Kasumi-1 (cell line): ENCODE measurements around the gene FAF2.
"Not testable (repeated sequence)": the region's sequence is repeated elsewhere in the genome, so short reads cannot be mapped to it uniquely, and the experiment has no call there.

Experiments used
- DNase-seq, 2 experiments: peaks; one replicate each; lab custom pipeline; 2025; lab: John Stamatoyannopoulos, UW

Gene FAF2

GRCh38 chr5:176416965-176417364, 31.2 kb upstream of the FAF2 start:
- DNase-seq = no peak

- no peak for DNase-seq
Measured at GRCh38 chr5:176418251-176418650, 29.9 kb upstream of the FAF2 start.

GRCh38 chr5:176420086-176420485, 28.1 kb upstream of the FAF2 start:
- no peak for DNase-seq

GRCh38 chr5:176420972-176421544, 27.1 kb upstream of the FAF2 start:
- no peak for DNase-seq

- DNase-seq = no peak
Measured at GRCh38 chr5:176424181-176424580, 24.0 kb upstream of the FAF2 start.

- DNase-seq = no peak
Measured at GRCh38 chr5:176425138-176425537, 23.0 kb upstream of the FAF2 start.

- no peak for DNase-seq
Measured at GRCh38 chr5:176425791-176426190, 22.4 kb upstream of the FAF2 start.

- no peak for DNase-seq
Measured at GRCh38 chr5:176426876-176427275, 21.3 kb upstream of the FAF2 start.

- DNase-seq = no peak
Measured at GRCh38 chr5:176427971-176428370, 20.2 kb upstream of the FAF2 start.

GRCh38 chr5:176429972-176430371, 18.2 kb upstream of the FAF2 start:
- no peak for DNase-seq

- DNase-seq = no peak
Measured at GRCh38 chr5:176432707-176433106, 15.5 kb upstream of the FAF2 start.

- DNase-seq = no peak
Measured at GRCh38 chr5:176436656-176437055, 11.5 kb upstream of the FAF2 start.

GRCh38 chr5:176438959-176439757, 9.0 kb upstream of the FAF2 start:
- no peak for DNase-seq

- DNase-seq = no peak
Measured at GRCh38 chr5:176440927-176441706, 7.1 kb upstream of the FAF2 start.

- no peak for DNase-seq
Measured at GRCh38 chr5:176441921-176442323, 6.3 kb upstream of the FAF2 start.

- DNase-seq = not testable (repeated sequence)
Measured at GRCh38 chr5:176442911-176443310, 5.3 kb upstream of the FAF2 start.

GRCh38 chr5:176444742-176445141, 3.4 kb upstream of the FAF2 start:
- DNase-seq = no peak

- no peak for DNase-seq
Measured at GRCh38 chr5:176446028-176446665, 2.0 kb upstream of the FAF2 start.

GRCh38 chr5:176446884-176447590, 1.1 kb upstream of the FAF2 start:
- peak; percentile 36 to 48 for DNase-seq

- DNase-seq = peak; percentile 36 to 48
Measured at GRCh38 chr5:176447591-176447977, 601 bp upstream of the FAF2 start.

GRCh38 chr5:176450077-176450476, 1.9 kb downstream of the FAF2 start:
- no peak for DNase-seq
